ENCODE results near the gene DAGLA. TPM values are rescaled to one million over a fixed set of nuclear protein-coding genes. Genes with fewer than 3 reads are reported as not detected.

DAGLA gene
- total and polyA plus RNA-seq, 2 of the 13 experiments (the other 11 are each of a cell fraction or from before 2014, with no cell fraction given), result 2.6 to 3.9 TPM

DNA sequence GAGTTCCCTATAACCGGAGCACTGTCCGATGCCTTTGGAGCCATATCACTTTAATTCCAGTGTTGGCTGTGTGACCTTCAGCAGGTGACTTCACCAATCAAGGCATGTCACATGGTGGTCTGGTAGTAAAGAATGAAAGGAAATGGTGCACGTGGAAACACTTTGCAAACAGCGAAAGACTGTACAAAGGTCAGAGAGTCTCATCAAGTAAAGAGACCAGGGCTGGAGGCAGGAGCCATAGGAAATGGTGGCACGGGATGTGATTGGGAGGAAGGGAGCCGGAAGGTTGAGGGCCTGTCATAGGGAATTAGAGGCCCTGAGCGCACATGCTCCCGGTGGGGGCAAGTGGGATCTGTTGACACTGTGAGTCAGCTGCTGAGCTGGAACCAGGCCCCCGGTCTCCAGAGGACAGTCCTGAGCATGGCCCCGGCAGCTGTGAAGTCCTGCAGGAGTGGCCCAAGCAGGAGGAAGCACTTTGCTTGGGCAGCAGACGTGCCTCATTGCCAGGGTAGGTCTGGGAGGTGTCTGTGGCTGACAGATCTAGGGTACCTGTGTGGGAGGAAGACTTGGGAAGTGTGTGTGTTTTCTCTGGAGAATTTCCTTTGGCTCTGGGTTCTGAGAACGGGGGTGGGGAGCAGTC is 2.0 kb downstream of the DAGLA start (continued):
- TF ChIP-seq, protein P1, sequence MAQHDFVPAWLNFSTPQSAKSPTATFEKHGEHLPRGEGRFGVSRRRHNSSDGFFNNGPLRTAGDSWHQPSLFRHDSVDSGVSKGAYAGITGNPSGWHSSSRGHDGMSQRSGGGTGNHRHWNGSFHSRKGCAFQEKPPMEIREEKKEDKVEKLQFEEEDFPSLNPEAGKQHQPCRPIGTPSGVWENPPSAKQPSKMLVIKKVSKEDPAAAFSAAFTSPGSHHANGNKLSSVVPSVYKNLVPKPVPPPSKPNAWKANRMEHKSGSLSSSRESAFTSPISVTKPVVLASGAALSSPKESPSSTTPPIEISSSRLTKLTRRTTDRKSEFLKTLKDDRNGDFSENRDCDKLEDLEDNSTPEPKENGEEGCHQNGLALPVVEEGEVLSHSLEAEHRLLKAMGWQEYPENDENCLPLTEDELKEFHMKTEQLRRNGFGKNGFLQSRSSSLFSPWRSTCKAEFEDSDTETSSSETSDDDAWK (CRISPR knock-in tag; IDR thresholded peaks at IDR 0.05), result no peak
- no peak for TF ChIP-seq PAX8 (CRISPR knock-in tag; IDR thresholded peaks at IDR 0.05; ENCODE audit: borderline replicate concordance)
- TF ChIP-seq ZNF776 (CRISPR knock-in tag; IDR thresholded peaks at IDR 0.05), result peak; percentile 33; the same call in 1 of the 2 replicates
- no peak for TF ChIP-seq HOXA7 (CRISPR knock-in tag; IDR thresholded peaks at IDR 0.05)
- TF ChIP-seq KMT2B (CRISPR knock-in tag; IDR thresholded peaks at IDR 0.05), result no peak
- no peak for TF ChIP-seq SMAD1 (CRISPR knock-in tag; IDR thresholded peaks at IDR 0.05; ENCODE audit: borderline replicate concordance, low read depth)
- no peak for TF ChIP-seq MZF1 (CRISPR knock-in tag; IDR thresholded peaks at IDR 0.05; ENCODE audit: borderline replicate concordance)
- peak; percentile 86 for TF ChIP-seq FOXC1 (CRISPR knock-in tag; IDR thresholded peaks at IDR 0.05; ENCODE audit: borderline replicate concordance)
- TF ChIP-seq ZNF589 (CRISPR knock-in tag; conservative IDR thresholded peaks at IDR 0.05), result peak; percentile 89
- peak; percentile 56 for TF ChIP-seq POLR2G (IDR thresholded peaks at IDR 0.05; ENCODE audit: low read depth, low read length)
- TF ChIP-seq TGIF2 (CRISPR knock-in tag; IDR thresholded peaks at IDR 0.05), result peak; percentile 98
- peak; percentile 95 for TF ChIP-seq BORCS8-MEF2B (CRISPR knock-in tag; IDR thresholded peaks at IDR 0.05)
- TF ChIP-seq, protein P2, sequence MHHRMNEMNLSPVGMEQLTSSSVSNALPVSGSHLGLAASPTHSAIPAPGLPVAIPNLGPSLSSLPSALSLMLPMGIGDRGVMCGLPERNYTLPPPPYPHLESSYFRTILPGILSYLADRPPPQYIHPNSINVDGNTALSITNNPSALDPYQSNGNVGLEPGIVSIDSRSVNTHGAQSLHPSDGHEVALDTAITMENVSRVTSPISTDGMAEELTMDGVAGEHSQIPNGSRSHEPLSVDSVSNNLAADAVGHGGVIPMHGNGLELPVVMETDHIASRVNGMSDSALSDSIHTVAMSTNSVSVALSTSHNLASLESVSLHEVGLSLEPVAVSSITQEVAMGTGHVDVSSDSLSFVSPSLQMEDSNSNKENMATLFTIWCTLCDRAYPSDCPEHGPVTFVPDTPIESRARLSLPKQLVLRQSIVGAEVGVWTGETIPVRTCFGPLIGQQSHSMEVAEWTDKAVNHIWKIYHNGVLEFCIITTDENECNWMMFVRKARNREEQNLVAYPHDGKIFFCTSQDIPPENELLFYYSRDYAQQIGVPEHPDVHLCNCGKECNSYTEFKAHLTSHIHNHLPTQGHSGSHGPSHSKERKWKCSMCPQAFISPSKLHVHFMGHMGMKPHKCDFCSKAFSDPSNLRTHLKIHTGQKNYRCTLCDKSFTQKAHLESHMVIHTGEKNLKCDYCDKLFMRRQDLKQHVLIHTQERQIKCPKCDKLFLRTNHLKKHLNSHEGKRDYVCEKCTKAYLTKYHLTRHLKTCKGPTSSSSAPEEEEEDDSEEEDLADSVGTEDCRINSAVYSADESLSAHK (CRISPR knock-in tag; IDR thresholded peaks at IDR 0.05; ENCODE audit: borderline replicate concordance), result no peak
- peak; percentile 71; the same call in 1 of the 2 replicates for TF ChIP-seq NFATC3 (CRISPR knock-in tag; IDR thresholded peaks at IDR 0.05)
- no peak for TF ChIP-seq NBN (conservative IDR thresholded peaks at IDR 0.05)
- TF ChIP-seq MLX (CRISPR knock-in tag; IDR thresholded peaks at IDR 0.05), result peak; percentile 96
- TF ChIP-seq, protein P3, sequence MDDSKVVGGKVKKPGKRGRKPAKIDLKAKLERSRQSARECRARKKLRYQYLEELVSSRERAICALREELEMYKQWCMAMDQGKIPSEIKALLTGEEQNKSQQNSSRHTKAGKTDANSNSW (CRISPR knock-in tag; IDR thresholded peaks at IDR 0.05; ENCODE audit: borderline replicate concordance), result peak; percentile 63; the same call in 1 of the 2 replicates
- peak; percentile 79 for TF ChIP-seq HOXA5 (CRISPR knock-in tag; IDR thresholded peaks at IDR 0.05)
- peak; percentile 93 for TF ChIP-seq XRCC5 (optimal IDR thresholded peaks at IDR 0.05; ENCODE audit: low read length)
- TF ChIP-seq SKI (IDR thresholded peaks at IDR 0.05; ENCODE audit: partially characterized antibody), result peak; percentile 82
- peak; percentile 99 for TF ChIP-seq FOSL2 (CRISPR knock-in tag; IDR thresholded peaks at IDR 0.05)
- peak; percentile 73; the same call in 1 of the 2 replicates for TF ChIP-seq IRX3 (CRISPR knock-in tag; IDR thresholded peaks at IDR 0.05; ENCODE audit: borderline replicate concordance, low read depth)
- TF ChIP-seq ZNF878 (CRISPR knock-in tag; IDR thresholded peaks at IDR 0.05), result peak; percentile 94; the same call in 1 of the 2 replicates
- peak; percentile 67; the same call in 1 of the 2 replicates for TF ChIP-seq ZNF557 (CRISPR knock-in tag; IDR thresholded peaks at IDR 0.05)
